BLaER1 treated with 17β-estradiol and CSF1 and Interleukin-3, amounts not matched to agents 10 nM and 100 nM (cell line): ENCODE data around the gene RB1.
"Not testable (repeated sequence)": the region's sequence is repeated elsewhere in the genome, so short reads cannot be mapped to it uniquely, and the experiment has no call there.

Experiments used
- H3K27ac ChIP-seq, 11 experiments: shearing (Covaris generic); formaldehyde crosslinking; 2 replicates each; pipeline ENCODE4 v1.8.1; 2022
- H3K27me3 ChIP-seq, 11 experiments: shearing (Covaris generic); formaldehyde crosslinking; 2 replicates each; pipeline ENCODE4 v1.8.1; 2022
- H3K36me3 ChIP-seq, 11 experiments: shearing (Covaris generic); formaldehyde crosslinking; 2 replicates each; pipeline ENCODE4 v1.8.1; 2022
- H3K4me1 ChIP-seq, 10 experiments: shearing (Covaris generic); formaldehyde crosslinking; 2 replicates each; pipeline ENCODE4 v1.8.1; 2022
- H3K4me2 ChIP-seq, 11 experiments: shearing (Covaris generic); formaldehyde crosslinking; 2 replicates each; pipeline ENCODE4 v1.8.1; 2022
- H3K4me3 ChIP-seq, 10 experiments: shearing (Covaris generic); formaldehyde crosslinking; 2 replicates each; pipeline ENCODE4 v1.8.1; 2022
- H3K9ac ChIP-seq, 11 experiments: shearing (Covaris generic); formaldehyde crosslinking; 2 replicates each; pipeline ENCODE4 v1.8.1; 2022
- H3K9me3 ChIP-seq, 11 experiments: shearing (Covaris generic); formaldehyde crosslinking; replicated peaks in 1 of 11; 2 replicates each; pipeline ENCODE4 v1.8.1; 2022
- H4K20me1 ChIP-seq, 11 experiments: shearing (Covaris generic); formaldehyde crosslinking; 2 replicates each; pipeline ENCODE4 v1.8.1; 2022
- Cebpa-rat ChIP-seq, 11 experiments: shearing (Covaris generic); IDR thresholded peaks; 2 replicates each; pipeline ENCODE4 v1.8.1; 2022

RB1 gene

GRCh38 chr13:48344264-48344663 lies 40.7 kb downstream of the RB1 start:
- Histone ChIP-seq H3K27ac (no peak overlapping the region), H3K27me3 (no peaks in the 10 kb centered on the region), H3K4me2 (no peak overlapping the region), H4K20me1 (peaks cover 0 to 42% (median 0%) of the 10 kb centered on the region in 11 experiments; a peak in 5 of 22 replicates), H3K9me3 (peaks cover 8 to 31% (median 20%) of the 10 kb centered on the region in 11 experiments; a peak in 20 of 22 replicates), H3K36me3 (peaks cover 70 to 96% (median 84%) of the 10 kb centered on the region in 11 experiments), H3K4me1 (no peaks in the 10 kb centered on the region), H3K9ac (no peak overlapping the region), H3K4me3 (no peak overlapping the region)
- TF ChIP-seq Cebpa-rat (IDR thresholded peaks at IDR 0.05), result no peak

DNA sequence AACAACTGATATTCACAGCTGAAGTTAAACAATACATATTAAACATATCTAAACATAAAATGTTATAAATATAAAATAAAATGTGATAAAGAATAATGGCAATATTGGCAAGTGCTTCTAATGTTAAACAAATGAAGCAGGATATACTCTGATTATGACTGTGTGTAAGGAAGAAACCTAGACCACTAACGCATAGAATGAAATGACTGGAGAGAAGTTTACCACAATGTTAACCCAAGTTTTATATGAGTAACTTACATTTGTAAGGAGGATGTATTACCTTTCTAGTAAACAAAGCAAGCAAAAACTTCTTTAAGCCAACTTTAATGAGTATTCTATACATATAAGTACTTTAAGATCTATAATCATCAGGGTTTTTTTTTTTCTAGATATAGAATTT lies 43.0 kb downstream of the RB1 start:
- peaks cover 83 to 97% (median 90%) of the 10 kb centered on the region in 11 experiments for H3K36me3 ChIP-seq
- TF ChIP-seq Cebpa-rat (IDR thresholded peaks at IDR 0.05), result no peak
- H3K4me3 ChIP-seq, result no peak overlapping the region
- H3K4me1 ChIP-seq, result no peaks in the 10 kb centered on the region
- no peak overlapping the region for H3K4me2 ChIP-seq
- H3K9ac ChIP-seq, result no peak overlapping the region
- H3K27me3 ChIP-seq, result no peaks in the 10 kb centered on the region
- H4K20me1 ChIP-seq, result peaks cover 0 to 25% (median 0%) of the 10 kb centered on the region in 11 experiments; a peak in 5 of 22 replicates
- no peak overlapping the region for H3K27ac ChIP-seq
- peaks cover 26 to 46% (median 37%) of the 10 kb centered on the region in 11 experiments for H3K9me3 ChIP-seq

- no peak overlapping the region for H3K27ac ChIP-seq
- H4K20me1 ChIP-seq, result peaks cover 0 to 6% (median 0%) of the 10 kb centered on the region in 11 experiments; a peak in 3 of 22 replicates
- H3K36me3 ChIP-seq, result peaks cover 93 to 100% (median 98%) of the 10 kb centered on the region in 11 experiments
- H3K27me3 ChIP-seq, result no peaks in the 10 kb centered on the region
- H3K4me1 ChIP-seq, result no peaks in the 10 kb centered on the region
- no peak overlapping the region for H3K4me2 ChIP-seq
- H3K4me3 ChIP-seq, result no peak overlapping the region
- no peak for TF ChIP-seq Cebpa-rat (IDR thresholded peaks at IDR 0.05)
- H3K9me3 ChIP-seq, result peaks cover 56 to 76% (median 66%) of the 10 kb centered on the region in 11 experiments
- H3K9ac ChIP-seq, result no peak overlapping the region
Observed at GRCh38 chr13:48349525-48349924, 46.0 kb downstream of the RB1 start.

- TF ChIP-seq Cebpa-rat (IDR thresholded peaks at IDR 0.05), result no peak
- Histone ChIP-seq H3K27ac (no peak overlapping the region), H3K4me3 (0 out of 20 replicates have a peak overlapping the region, but pooled peaks of 2 of the 10 experiments have one; percentile 19 to 24), H3K27me3 (no peaks in the 10 kb centered on the region), H3K4me2 (no peak overlapping the region), H3K9ac (no peak overlapping the region), H3K4me1 (peaks cover 0 to 11% (median 0%) of the 10 kb centered on the region in 10 experiments; a peak in 3 of 20 replicates), H3K9me3 (peaks cover 64 to 71% (median 70%) of the 10 kb centered on the region in 11 experiments), H3K36me3 (peaks cover 82 to 100% (median 88%) of the 10 kb centered on the region in 11 experiments), H4K20me1 (peaks cover 0 to 16% (median 0%) of the 10 kb centered on the region in 11 experiments; a peak in 2 of 22 replicates)
Observed at GRCh38 chr13:48353590-48353989, 50.0 kb downstream of the RB1 start.

DNA sequence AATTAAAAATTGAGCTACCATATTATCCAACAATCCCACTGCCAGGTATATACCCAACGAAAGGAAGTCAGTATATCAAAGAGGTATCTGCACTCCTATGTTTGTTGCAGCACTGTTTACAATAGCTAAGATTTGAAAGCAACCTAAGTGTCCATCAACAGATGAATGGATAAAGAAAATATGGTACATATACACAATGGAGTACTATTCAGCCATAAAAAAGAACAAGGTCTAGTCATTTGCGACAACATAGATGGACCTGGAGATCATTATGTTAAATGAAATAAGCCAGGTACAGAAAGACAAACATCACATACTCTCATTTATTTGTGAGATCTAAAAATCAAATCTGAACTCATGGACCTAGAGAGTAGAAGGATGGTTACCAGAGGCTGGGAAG lies 52.0 kb downstream of the RB1 start:
- Histone ChIP-seq H4K20me1 (peaks cover 0 to 16% (median 0%) of the 10 kb centered on the region in 11 experiments; a peak in 2 of 22 replicates), H3K4me1 (peaks cover 0 to 15% (median 0%) of the 10 kb centered on the region in 10 experiments; a peak in 3 of 20 replicates), H3K36me3 (peaks cover 70 to 94% (median 81%) of the 10 kb centered on the region in 11 experiments), H3K9me3 (peaks cover 47 to 53% (median 50%) of the 10 kb centered on the region in 11 experiments)
- not testable (repeated sequence) for H3K4me2 ChIP-seq, H3K27me3 ChIP-seq, H3K27ac ChIP-seq, H3K9ac ChIP-seq, H3K4me3 ChIP-seq

DNA sequence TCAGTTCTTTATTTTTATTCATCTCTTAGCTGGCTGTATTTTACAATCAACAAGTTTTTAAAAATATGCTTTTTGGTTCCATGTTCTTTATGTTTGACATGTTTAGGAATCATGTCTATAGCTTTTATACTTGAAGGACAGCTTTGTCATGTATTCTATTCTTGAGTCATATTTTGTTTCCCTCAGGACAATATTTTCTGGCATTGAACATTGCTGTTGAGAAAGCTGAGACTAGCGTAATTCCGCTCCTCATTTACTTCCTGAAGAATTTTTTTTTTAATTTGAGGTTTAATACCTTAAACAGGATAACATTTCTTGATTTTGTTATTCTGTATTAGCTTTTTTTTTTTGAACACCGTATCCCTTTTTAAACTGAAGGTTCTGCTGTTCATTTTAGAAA lies 53.2 kb downstream of the RB1 start:
- Histone ChIP-seq H3K4me2 (no peak overlapping the region), H3K27me3 (no peaks in the 10 kb centered on the region), H3K27ac (no peak overlapping the region), H3K9me3 (peaks cover 35 to 41% (median 38%) of the 10 kb centered on the region in 11 experiments), H3K4me1 (peaks cover 0 to 15% (median 0%) of the 10 kb centered on the region in 10 experiments; a peak in 3 of 20 replicates), H3K4me3 (no peak overlapping the region), H3K36me3 (peaks cover 68 to 94% (median 80%) of the 10 kb centered on the region in 11 experiments), H3K9ac (no peak overlapping the region), H4K20me1 (peaks cover 0 to 16% (median 0%) of the 10 kb centered on the region in 11 experiments; a peak in 1 of 22 replicates)
- no peak for TF ChIP-seq Cebpa-rat (IDR thresholded peaks at IDR 0.05)

DNA sequence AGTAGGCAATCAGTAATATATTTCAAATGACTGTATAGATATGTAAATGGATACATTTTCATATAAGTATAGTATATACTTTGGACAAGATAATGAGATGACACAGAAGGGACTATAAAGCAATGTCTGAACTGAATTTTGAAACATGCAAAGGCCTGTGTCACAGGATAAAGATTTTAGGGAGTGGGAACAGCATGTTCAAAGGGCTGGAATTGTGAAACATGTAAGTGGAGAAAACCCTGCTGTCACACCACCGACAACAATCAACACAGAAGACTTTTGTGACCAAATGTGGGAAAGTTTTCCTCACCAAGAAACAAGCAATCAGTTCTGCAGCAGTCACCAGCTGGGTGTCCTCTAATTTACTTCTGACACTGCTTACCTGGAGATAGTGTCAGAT lies 66.4 kb downstream of the RB1 start:
- H3K27me3 ChIP-seq, result no peaks in the 10 kb centered on the region
- TF ChIP-seq Cebpa-rat (IDR thresholded peaks at IDR 0.05), result no peak
- H3K4me1 ChIP-seq, result peaks cover 0 to 20% (median 5%) of the 10 kb centered on the region in 10 experiments; a peak in 9 of 20 replicates
- peaks cover 0 to 12% (median 9%) of the 10 kb centered on the region in 11 experiments; a peak in 13 of 22 replicates for H3K9me3 ChIP-seq
- peaks cover 74 to 100% (median 88%) of the 10 kb centered on the region in 11 experiments for H3K36me3 ChIP-seq
- no peak overlapping the region for H3K4me2 ChIP-seq
- 0 out of 22 replicates have a peak, but pooled peaks cover 0 to 4% (median 0%) of the 10 kb centered on the region in 11 experiments for H4K20me1 ChIP-seq
- no peak overlapping the region for H3K4me3 ChIP-seq
- H3K9ac ChIP-seq, result no peak overlapping the region
- no peak overlapping the region for H3K27ac ChIP-seq

DNA sequence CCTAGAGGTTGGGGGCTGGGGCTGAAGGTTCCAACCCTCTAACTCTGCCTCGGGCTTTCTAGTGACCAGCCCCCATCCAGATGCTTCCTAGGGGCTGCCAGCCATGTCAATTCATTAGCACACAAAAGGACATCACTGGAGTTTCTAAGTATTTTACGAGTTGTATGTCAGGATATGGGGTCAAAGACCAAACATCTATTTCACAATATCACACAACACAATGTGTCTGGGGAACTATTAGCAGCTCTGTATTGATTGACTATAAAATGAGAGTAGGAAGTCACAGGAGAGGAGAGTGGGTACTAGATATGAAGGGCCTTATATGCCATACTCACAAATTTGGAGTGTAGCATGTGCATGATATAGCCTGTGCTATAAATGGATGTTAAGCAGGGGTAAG lies 67.3 kb downstream of the RB1 start:
- Histone ChIP-seq H3K4me2 (no peak overlapping the region), H3K4me1 (peaks cover 0 to 20% (median 5%) of the 10 kb centered on the region in 10 experiments; a peak in 9 of 20 replicates), H3K27me3 (no peaks in the 10 kb centered on the region), H3K36me3 (peaks cover 74 to 100% (median 89%) of the 10 kb centered on the region in 11 experiments), H3K4me3 (no peak overlapping the region), H3K27ac (no peak overlapping the region), H4K20me1 (0 out of 22 replicates have a peak, but pooled peaks cover 0 to 4% (median 0%) of the 10 kb centered on the region in 11 experiments), H3K9me3 (peaks cover 0 to 12% (median 10%) of the 10 kb centered on the region in 11 experiments; a peak in 13 of 22 replicates), H3K9ac (no peak overlapping the region)
- TF ChIP-seq Cebpa-rat (IDR thresholded peaks at IDR 0.05), result peak in 1 of 11 experiments; percentile 14; a peak in 1 of 22 replicates

DNA sequence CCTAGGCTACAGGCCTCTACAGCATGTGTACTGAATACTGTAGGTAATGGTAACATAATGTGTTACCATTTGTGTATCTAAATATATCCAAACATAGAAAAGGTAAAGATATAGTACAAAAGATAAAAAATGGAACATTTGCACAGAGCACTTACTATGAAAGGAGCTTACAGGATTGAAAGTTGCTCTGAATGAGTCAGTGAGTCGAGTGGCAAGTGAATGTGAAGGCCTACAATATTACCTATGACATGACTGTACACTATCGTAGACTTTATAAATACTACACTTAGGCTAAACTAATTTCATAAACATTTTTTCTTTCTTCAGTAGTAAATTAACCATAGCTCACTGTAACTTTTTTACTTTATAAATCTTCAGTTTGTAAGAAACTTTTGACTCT lies 74.3 kb downstream of the RB1 start:
- Histone ChIP-seq H3K9ac (no peak overlapping the region), H3K36me3 (peaks cover 77 to 93% (median 85%) of the 10 kb centered on the region in 11 experiments), H4K20me1 (peaks cover 0 to 11% (median 0%) of the 10 kb centered on the region in 11 experiments; a peak in 2 of 22 replicates), H3K9me3 (peaks cover 0 to 23% (median 11%) of the 10 kb centered on the region in 11 experiments; a peak in 14 of 22 replicates), H3K27ac (no peak overlapping the region), H3K27me3 (no peaks in the 10 kb centered on the region), H3K4me2 (no peak overlapping the region), H3K4me3 (no peak overlapping the region), H3K4me1 (peaks cover 0 to 27% (median 2%) of the 10 kb centered on the region in 10 experiments; a peak in 7 of 20 replicates)
- no peak for TF ChIP-seq Cebpa-rat (IDR thresholded peaks at IDR 0.05)
